Stimulated activated CD8-positive, alpha-beta memory T cell treated with anti-CD3 and anti-CD28 coated beads, Interleukin-7, amount 100 ng/mL, for 1 hour (primary cell): ENCODE data around the gene SMIM20.

ENCODE experiments used
- DNase-seq, 2 donors: peaks; one replicate each; pipeline ENCODE4 v3.0.0-alpha.2; 2020; ENCODE audit warnings: low read depth in 2 of 2

The SMIM20 gene

GRCh38 chr4:25926462-25926861 is 12.4 kb downstream of the SMIM20 start:
- DNase-seq, result no peak

- no peak for DNase-seq
These were observed 13.6 kb downstream of the SMIM20 start for GRCh38 chr4:25927361-25928195.

- no peak for DNase-seq
These were observed 14.6 kb downstream of the SMIM20 start for GRCh38 chr4:25928379-25929297.

GRCh38 chr4:25929298-25929686 is 15.3 kb downstream of the SMIM20 start:
- DNase-seq, result no peak

- DNase-seq, result no peak
These were observed 16.8 kb downstream of the SMIM20 start for GRCh38 chr4:25930731-25931354.

- no peak for DNase-seq
These were observed 22.7 kb downstream of the SMIM20 start for GRCh38 chr4:25936696-25937095.

GRCh38 chr4:25937801-25938200 is 23.8 kb downstream of the SMIM20 start:
- DNase-seq, result no peak

- no peak for DNase-seq
These were observed 24.3 kb downstream of the SMIM20 start for GRCh38 chr4:25938366-25938765.

GRCh38 chr4:25938787-25939186 is 24.8 kb downstream of the SMIM20 start:
- no peak for DNase-seq

GRCh38 chr4:25939330-25939729 is 25.3 kb downstream of the SMIM20 start:
- no peak for DNase-seq

- no peak for DNase-seq
These were observed 27.6 kb downstream of the SMIM20 start for GRCh38 chr4:25941457-25942221.

- DNase-seq, result no peak
These were observed 29.3 kb downstream of the SMIM20 start for GRCh38 chr4:25943312-25943711.

- DNase-seq, result no peak
These were observed 29.8 kb downstream of the SMIM20 start for GRCh38 chr4:25943805-25944204.

- DNase-seq, result no peak
These were observed 34.0 kb downstream of the SMIM20 start for GRCh38 chr4:25948051-25948450.

GRCh38 chr4:25949173-25949748 is 35.2 kb downstream of the SMIM20 start:
- DNase-seq, result no peak

- no peak for DNase-seq
These were observed 36.0 kb downstream of the SMIM20 start for GRCh38 chr4:25949994-25950393.

GRCh38 chr4:25950461-25951389 is 36.7 kb downstream of the SMIM20 start:
- DNase-seq, result no peak

GRCh38 chr4:25951390-25951952 is 37.5 kb downstream of the SMIM20 start:
- no peak for DNase-seq

- DNase-seq, result no peak
These were observed 39.7 kb downstream of the SMIM20 start for GRCh38 chr4:25953740-25954139.
